ENCODE results near the gene SFXN3.

The SFXN3 gene

DNA sequence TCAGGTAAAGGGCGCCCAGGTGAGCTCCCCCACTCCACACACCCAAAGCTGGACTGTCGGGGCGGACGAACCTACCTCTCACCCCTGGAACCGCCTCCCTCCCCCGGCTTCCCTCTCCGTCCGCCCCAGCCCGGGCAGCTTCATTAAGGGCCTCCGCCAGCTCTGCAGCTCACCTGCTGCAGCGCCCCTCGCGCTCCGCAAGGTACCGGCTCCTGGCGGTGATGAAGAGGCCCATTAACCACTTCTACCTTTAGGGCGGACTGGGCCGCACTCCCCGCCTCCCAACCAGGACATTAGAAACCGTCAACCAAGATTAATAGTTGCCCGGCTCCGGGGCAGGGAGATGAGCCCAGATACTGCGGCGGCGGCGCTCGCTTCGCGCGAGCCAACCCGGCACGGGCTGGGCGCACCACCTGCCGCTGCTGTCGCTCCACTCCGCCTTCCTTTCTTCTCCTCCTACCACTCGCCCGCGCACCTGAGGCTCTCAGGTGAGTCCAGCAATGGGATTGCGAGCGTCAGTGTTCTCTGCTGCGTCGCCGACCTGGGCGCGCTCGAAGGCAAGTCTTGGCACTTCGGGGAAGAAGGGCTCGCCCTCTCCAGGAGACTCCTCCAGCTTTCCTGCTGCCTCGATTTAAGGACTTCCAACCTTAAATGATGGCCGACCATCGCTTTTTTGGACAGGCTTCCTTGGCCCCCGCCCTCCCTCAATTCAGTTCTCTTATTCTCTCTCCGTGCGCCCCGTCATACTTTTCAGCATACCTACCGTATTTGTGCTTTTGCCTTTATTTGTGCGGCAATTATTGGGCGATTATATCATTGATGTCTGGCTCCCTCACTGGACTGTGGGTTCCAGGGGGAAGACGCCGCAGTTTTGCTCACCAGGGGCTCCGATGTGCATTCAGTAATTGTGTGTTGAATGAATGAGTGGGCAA lies 17.2 kb downstream of the SFXN3 start:
- no peak for DNase-seq (ENCODE audit: low read depth)
- no peak overlapping the region for H3K4me3 ChIP-seq (ENCODE audit: low read depth, low read length)
- TF ChIP-seq POLR2A (IDR thresholded peaks at IDR 0.05; ENCODE audit: extremely low read depth, insufficient read length) (no peak), MYC (IDR thresholded peaks at IDR 0.05; ENCODE audit: low read depth, low read length) (no peak)
- TF ChIP-seq, protein P1, sequence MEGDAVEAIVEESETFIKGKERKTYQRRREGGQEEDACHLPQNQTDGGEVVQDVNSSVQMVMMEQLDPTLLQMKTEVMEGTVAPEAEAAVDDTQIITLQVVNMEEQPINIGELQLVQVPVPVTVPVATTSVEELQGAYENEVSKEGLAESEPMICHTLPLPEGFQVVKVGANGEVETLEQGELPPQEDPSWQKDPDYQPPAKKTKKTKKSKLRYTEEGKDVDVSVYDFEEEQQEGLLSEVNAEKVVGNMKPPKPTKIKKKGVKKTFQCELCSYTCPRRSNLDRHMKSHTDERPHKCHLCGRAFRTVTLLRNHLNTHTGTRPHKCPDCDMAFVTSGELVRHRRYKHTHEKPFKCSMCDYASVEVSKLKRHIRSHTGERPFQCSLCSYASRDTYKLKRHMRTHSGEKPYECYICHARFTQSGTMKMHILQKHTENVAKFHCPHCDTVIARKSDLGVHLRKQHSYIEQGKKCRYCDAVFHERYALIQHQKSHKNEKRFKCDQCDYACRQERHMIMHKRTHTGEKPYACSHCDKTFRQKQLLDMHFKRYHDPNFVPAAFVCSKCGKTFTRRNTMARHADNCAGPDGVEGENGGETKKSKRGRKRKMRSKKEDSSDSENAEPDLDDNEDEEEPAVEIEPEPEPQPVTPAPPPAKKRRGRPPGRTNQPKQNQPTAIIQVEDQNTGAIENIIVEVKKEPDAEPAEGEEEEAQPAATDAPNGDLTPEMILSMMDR (IDR thresholded peaks at IDR 0.05; ENCODE audit: low read depth, low read length): no peak
- TF ChIP-seq, protein P2, sequence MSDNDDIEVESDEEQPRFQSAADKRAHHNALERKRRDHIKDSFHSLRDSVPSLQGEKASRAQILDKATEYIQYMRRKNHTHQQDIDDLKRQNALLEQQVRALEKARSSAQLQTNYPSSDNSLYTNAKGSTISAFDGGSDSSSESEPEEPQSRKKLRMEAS (IDR thresholded peaks at IDR 0.05; ENCODE audit: low read depth, low read length): no peak

DNA sequence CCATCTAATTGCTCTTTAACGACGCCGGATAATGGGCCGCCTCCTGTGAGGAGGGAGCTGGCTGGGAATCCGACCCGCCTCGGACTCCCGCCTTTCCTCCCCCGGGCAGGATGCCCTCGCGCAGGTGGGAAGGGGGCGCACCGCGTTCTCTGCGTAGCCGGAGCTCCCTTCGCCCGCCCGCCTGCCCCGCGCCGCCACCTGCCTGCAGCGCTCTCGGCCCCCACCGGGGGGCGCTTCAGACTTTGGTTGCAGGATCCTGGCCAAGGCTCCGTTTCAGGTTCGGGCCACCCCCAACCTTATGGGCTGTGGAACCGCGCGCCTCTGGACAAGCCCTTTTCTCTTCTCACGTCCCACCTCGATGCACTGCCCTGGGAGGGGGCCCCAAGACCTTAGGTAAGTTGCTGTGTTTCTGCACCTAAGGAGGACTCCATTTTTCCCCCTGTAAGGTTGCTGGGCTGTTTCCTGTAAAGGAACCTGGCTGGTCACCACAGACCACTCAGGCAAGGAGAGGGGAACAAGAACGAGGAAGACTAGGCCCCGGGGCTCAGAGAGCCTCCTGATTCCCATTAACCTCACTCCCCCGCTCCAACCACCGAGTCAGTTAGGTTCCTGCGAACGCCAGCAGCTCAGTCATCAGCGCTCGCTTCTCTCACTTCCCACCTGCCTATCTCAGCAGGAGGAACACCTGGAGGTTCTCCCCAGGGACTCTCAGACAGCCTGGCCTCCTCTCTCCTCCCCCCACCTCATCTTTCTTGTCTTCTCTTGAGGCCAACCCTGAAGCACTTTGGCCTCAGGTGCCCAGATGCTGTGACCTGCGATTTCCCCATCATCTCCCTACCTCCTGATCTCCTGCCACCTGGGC lies 19.4 kb downstream of the SFXN3 start:
- peak; percentile 72 for DNase-seq (ENCODE audit: low read depth)
- TF ChIP-seq, protein P2 (IDR thresholded peaks at IDR 0.05; ENCODE audit: low read depth, low read length): no peak
- TF ChIP-seq, protein P1 (IDR thresholded peaks at IDR 0.05; ENCODE audit: low read depth, low read length): peak; percentile 79
- no peak overlapping the region for H3K4me3 ChIP-seq (ENCODE audit: low read depth, low read length)

DNA sequence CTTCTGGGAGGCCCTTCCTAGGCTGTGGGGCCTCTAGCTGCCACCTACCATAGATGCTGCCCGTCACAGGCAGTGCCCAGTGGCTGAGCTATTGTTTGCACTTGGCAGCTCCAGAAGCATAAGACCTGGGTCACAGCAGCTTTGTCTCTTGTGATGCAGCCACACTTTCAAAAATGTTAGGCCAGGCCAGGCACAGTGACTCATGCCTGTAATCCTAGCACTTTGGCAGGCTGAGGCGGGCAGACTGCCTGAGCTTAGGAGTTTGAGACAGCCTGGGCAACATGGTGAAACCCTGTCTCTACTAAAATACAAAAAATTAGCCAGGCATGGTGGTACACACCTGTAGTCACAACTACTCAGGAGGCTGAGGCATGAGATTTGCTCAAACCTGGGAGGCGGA lies 21.3 kb downstream of the SFXN3 start:
- DNase-seq (ENCODE audit: low read depth): no peak
- H3K4me3 ChIP-seq (ENCODE audit: low read depth, low read length): no peak overlapping the region
- TF ChIP-seq, protein P2 (IDR thresholded peaks at IDR 0.05; ENCODE audit: low read depth, low read length): no peak
- no peak for TF ChIP-seq MYC (IDR thresholded peaks at IDR 0.05; ENCODE audit: low read depth, low read length)
- TF ChIP-seq POLR2A (IDR thresholded peaks at IDR 0.05; ENCODE audit: extremely low read depth, insufficient read length): no peak
- TF ChIP-seq, protein P1 (IDR thresholded peaks at IDR 0.05; ENCODE audit: low read depth, low read length): no peak

DNA sequence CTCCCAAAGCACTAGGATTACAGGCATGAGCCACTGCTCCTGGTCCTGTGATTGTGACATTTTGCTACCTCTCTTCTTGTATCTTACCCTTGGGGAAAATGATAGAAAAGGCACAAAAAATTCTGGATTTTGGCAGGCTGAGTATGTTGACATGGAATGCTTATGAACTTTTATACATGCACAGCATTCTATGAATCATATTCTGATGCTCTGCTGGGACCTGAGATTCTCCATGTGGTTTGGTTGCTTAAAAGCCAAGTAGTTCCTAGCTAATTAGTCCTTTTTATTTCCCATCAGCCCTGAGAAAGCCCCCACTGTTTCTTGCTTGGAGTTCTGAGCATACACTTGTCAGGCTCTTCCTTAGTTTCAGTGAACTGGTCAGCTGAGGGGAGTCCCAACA lies 22.5 kb downstream of the SFXN3 start:
- H3K4me3 ChIP-seq (ENCODE audit: low read depth, low read length): no peak overlapping the region
- DNase-seq (ENCODE audit: low read depth): no peak
- no peak for TF ChIP-seq MYC (IDR thresholded peaks at IDR 0.05; ENCODE audit: low read depth, low read length)
- TF ChIP-seq, protein P1 (IDR thresholded peaks at IDR 0.05; ENCODE audit: low read depth, low read length): no peak
- TF ChIP-seq, protein P2 (IDR thresholded peaks at IDR 0.05; ENCODE audit: low read depth, low read length): no peak
- no peak for TF ChIP-seq POLR2A (IDR thresholded peaks at IDR 0.05; ENCODE audit: extremely low read depth, insufficient read length)

DNA sequence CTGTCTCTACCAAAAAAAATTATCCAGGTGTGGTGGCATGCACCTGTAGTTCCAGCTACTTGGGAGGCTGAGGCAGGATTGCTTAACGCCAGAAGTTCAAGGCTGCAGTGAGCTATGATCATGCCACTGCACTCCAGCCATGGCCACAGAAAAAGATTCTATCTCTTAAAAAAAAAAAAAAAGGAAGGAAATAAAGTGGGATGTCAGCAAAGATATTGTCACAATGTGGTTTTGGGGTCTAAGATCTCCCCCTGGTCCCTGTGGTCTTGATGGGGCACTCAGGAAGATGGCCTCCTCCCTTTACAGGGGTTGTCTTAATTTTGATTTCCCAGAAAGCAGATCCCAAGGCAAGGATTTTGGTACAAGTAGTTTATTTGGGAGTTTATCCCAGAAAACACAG lies 23.3 kb downstream of the SFXN3 start:
- peak; percentile 59 for DNase-seq (ENCODE audit: low read depth)
- no peak overlapping the region for H3K4me3 ChIP-seq (ENCODE audit: low read depth, low read length)
- TF ChIP-seq, protein P1 (IDR thresholded peaks at IDR 0.05; ENCODE audit: low read depth, low read length): no peak
- no peak for TF ChIP-seq MYC (IDR thresholded peaks at IDR 0.05; ENCODE audit: low read depth, low read length)
- TF ChIP-seq, protein P2 (IDR thresholded peaks at IDR 0.05; ENCODE audit: low read depth, low read length): no peak
- no peak for TF ChIP-seq POLR2A (IDR thresholded peaks at IDR 0.05; ENCODE audit: extremely low read depth, insufficient read length)
